GM11168 (cell line): Measurements from ENCODE around the gene SLC3A2.
"Not testable (repeated sequence)": the region's sequence is repeated elsewhere in the genome, so short reads cannot be mapped to it uniquely, and the experiment has no call there.

ENCODE experiments used
- in situ Hi-C: fragments of 300-500 bp; cut with MboI; formaldehyde crosslinking; loops from one replicate; pipeline ENCODE4 v1.12.0; 2022; ENCODE audit warnings: low sequenced_read_pairs; ENCODE audit not compliant: unreplicated experiment

The SLC3A2 gene

GRCh38 chr11:62851807-62852522 is 28.7 kb upstream of the SLC3A2 start:
- in situ Hi-C loops = no loop called here

- in situ Hi-C loops = no loop called here
These were observed 28.0 kb upstream of the SLC3A2 start for GRCh38 chr11:62852523-62853188.

GRCh38 chr11:62853279-62853965 is 27.3 kb upstream of the SLC3A2 start:
- in situ Hi-C loops = no loop called here

- in situ Hi-C loops = no loop called here
These were observed 26.5 kb upstream of the SLC3A2 start for GRCh38 chr11:62854013-62854824.

GRCh38 chr11:62854825-62855570 is 25.7 kb upstream of the SLC3A2 start:
- in situ Hi-C loops = no loop called here

GRCh38 chr11:62855571-62856332 is 24.9 kb upstream of the SLC3A2 start:
- in situ Hi-C loops = no loop called here

- in situ Hi-C loops = no loop called here
These were observed 24.3 kb upstream of the SLC3A2 start for GRCh38 chr11:62856333-62856895.

- in situ Hi-C loops = no loop called here
These were observed 23.1 kb upstream of the SLC3A2 start for GRCh38 chr11:62857541-62857982.

GRCh38 chr11:62858201-62858600 is 22.5 kb upstream of the SLC3A2 start:
- in situ Hi-C loops = no loop called here

GRCh38 chr11:62859281-62859703 is 21.4 kb upstream of the SLC3A2 start:
- in situ Hi-C loops = not testable (repeated sequence)

GRCh38 chr11:62860835-62861563 is 19.7 kb upstream of the SLC3A2 start:
- in situ Hi-C loops = no loop called here

GRCh38 chr11:62861564-62862192 is 19.0 kb upstream of the SLC3A2 start:
- in situ Hi-C loops = not testable (repeated sequence)

- in situ Hi-C loops = no loop called here
These were observed 16.9 kb upstream of the SLC3A2 start for GRCh38 chr11:62863687-62864335.

GRCh38 chr11:62865635-62866034 is 15.1 kb upstream of the SLC3A2 start:
- in situ Hi-C loops = no loop called here

- in situ Hi-C loops = no loop called here
These were observed 5.8 kb upstream of the SLC3A2 start for GRCh38 chr11:62874851-62875250.

GRCh38 chr11:62875698-62876478 is 4.8 kb upstream of the SLC3A2 start:
- in situ Hi-C loops = no loop called here
